SK-N-MC (cell line): Measurements from ENCODE around the gene FAM177A1.

ENCODE experiments used
- EZH2 ChIP-seq: fragments of 200-600 bp; sonication (generic); IDR thresholded peaks from one replicate; pipeline ENCODE4 v1.6.1; 2017; ENCODE audit warnings: antibody characterized with exemption
- FOXP2 ChIP-seq: optimal IDR thresholded peaks from 2 replicates; pipeline ENCODE3; 2011; ENCODE audit warnings: mild to moderate bottlenecking, moderate library complexity; ENCODE audit not compliant: insufficient read depth; ENCODE audit errors: extremely low read length, control extremely low read depth
- POLR2AphosphoS5 ChIP-seq: IDR thresholded peaks from 2 replicates; pipeline ENCODE4 v1.6.1; 2012; ENCODE audit warnings: mild to moderate bottlenecking, low read depth, low read length, borderline replicate concordance

DNA sequence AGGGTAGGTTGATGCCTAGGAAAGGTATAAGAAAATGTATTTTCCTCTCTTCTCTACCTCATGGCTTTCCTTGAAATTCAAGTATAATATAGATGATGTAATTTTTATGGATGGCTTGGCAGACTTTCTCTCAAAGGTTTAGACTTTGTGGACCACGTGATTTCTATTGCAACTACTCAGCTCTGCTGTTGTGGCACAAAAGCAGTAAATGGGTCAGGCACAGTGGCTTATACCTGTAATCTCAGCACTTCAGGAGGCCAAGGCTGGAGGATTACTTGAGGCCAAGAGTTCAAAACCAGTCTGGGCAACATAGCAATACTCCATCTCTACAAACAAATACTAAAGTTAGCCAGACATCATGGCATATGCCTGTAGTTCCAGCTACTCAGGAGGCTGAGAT is 41.2 kb upstream of the FAM177A1 start:
- TF ChIP-seq EZH2, result no peak
- TF ChIP-seq FOXP2, result no peak
- TF ChIP-seq POLR2AphosphoS5, result no peak
